Thymus (tissue), 2 donors: Measurements from ENCODE around the gene KCTD13. TPM values are rescaled to one million over a fixed set of nuclear protein-coding genes. Genes with fewer than 3 reads are reported as not detected.

Experiments used
- polyA plus RNA-seq: library from polyadenylated mRNA; stranded (reverse); fragments of 200-250 nt; gene quantifications from one replicate; pipeline ENCODE4 v1.2.3, GENCODE V29; 2013
- total RNA-seq: library from RNA; stranded (reverse); fragments of 120-200 nt; gene quantifications from one replicate; pipeline ENCODE4 v1.2.4, GENCODE V29; 2013
- donor health status: healthy.

Gene KCTD13
- total and polyA plus RNA-seq, 2 donors = 4.4 to 16.9 TPM

Other genes starting within 250 kb of the KCTD13 start
- gene QPRT, start 247.0 kb downstream of the KCTD13 start, total RNA-seq = 16.9 TPM
- gene QPRT, start 247.0 kb downstream of the KCTD13 start, polyA plus RNA-seq = 8.6 TPM
- gene C16orf54, start 180.2 kb downstream of the KCTD13 start, total RNA-seq = 16.7 TPM
- 19.0 TPM for gene C16orf54, start 180.2 kb downstream of the KCTD13 start, polyA plus RNA-seq
- gene ZG16, start 148.0 kb downstream of the KCTD13 start, total RNA-seq = 0.09 TPM
- 0.27 TPM for gene ZG16, start 148.0 kb downstream of the KCTD13 start, polyA plus RNA-seq
- 105 TPM for gene KIF22, start 135.5 kb downstream of the KCTD13 start, total RNA-seq
- 82.5 TPM for gene KIF22, start 135.5 kb downstream of the KCTD13 start, polyA plus RNA-seq
- gene MAZ, start 119.7 kb downstream of the KCTD13 start, total RNA-seq = 192 TPM
- gene MAZ, start 119.7 kb downstream of the KCTD13 start, polyA plus RNA-seq = 178 TPM
- 0.85 TPM for gene PRRT2, start 114.0 kb downstream of the KCTD13 start, total RNA-seq
- 1.0 TPM for gene PRRT2, start 114.0 kb downstream of the KCTD13 start, polyA plus RNA-seq
- 44.4 TPM for gene PAGR1, start 110.1 kb downstream of the KCTD13 start, total RNA-seq
- 36.0 TPM for gene PAGR1, start 110.1 kb downstream of the KCTD13 start, polyA plus RNA-seq
- gene MVP, start 105.8 kb downstream of the KCTD13 start, total RNA-seq = 49.0 TPM
- 165 TPM for gene MVP, start 105.8 kb downstream of the KCTD13 start, polyA plus RNA-seq
- gene CDIPT, start 63.0 kb downstream of the KCTD13 start, total RNA-seq = 44.1 TPM
- gene CDIPT, start 63.0 kb downstream of the KCTD13 start, polyA plus RNA-seq = 73.3 TPM
- gene SEZ6L2, start 26.7 kb downstream of the KCTD13 start, total RNA-seq = 0.66 TPM
- 0.98 TPM for gene SEZ6L2, start 26.7 kb downstream of the KCTD13 start, polyA plus RNA-seq
- 0.09 TPM for gene ASPHD1, start 25.7 kb downstream of the KCTD13 start, total RNA-seq
- 0.46 TPM for gene ASPHD1, start 25.7 kb downstream of the KCTD13 start, polyA plus RNA-seq
- gene TMEM219, start 35.9 kb upstream of the KCTD13 start, total RNA-seq = 61.4 TPM
- 155 TPM for gene TMEM219, start 35.9 kb upstream of the KCTD13 start, polyA plus RNA-seq
- 18.5 TPM for gene TAOK2, start 47.6 kb upstream of the KCTD13 start, total RNA-seq
- 28.7 TPM for gene TAOK2, start 47.6 kb upstream of the KCTD13 start, polyA plus RNA-seq
- gene HIRIP3, start 69.4 kb upstream of the KCTD13 start, total RNA-seq = 19.9 TPM
- gene HIRIP3, start 69.4 kb upstream of the KCTD13 start, polyA plus RNA-seq = 14.8 TPM
- 48.1 TPM for gene INO80E, start 70.0 kb upstream of the KCTD13 start, total RNA-seq
- 84.5 TPM for gene INO80E, start 70.0 kb upstream of the KCTD13 start, polyA plus RNA-seq
- 0.24 TPM for gene DOC2A, start 84.8 kb upstream of the KCTD13 start, total RNA-seq
- 1.3 TPM for gene DOC2A, start 84.8 kb upstream of the KCTD13 start, polyA plus RNA-seq
- gene C16orf92, start 97.0 kb upstream of the KCTD13 start, total RNA-seq = not detected
- gene C16orf92, start 97.0 kb upstream of the KCTD13 start, polyA plus RNA-seq = not detected
- gene TLCD3B, start 105.0 kb upstream of the KCTD13 start, total RNA-seq = 0.24 TPM
- 0.68 TPM for gene TLCD3B, start 105.0 kb upstream of the KCTD13 start, polyA plus RNA-seq
- gene ALDOA, start 139.5 kb upstream of the KCTD13 start, total RNA-seq = 523 TPM
- gene ALDOA, start 139.5 kb upstream of the KCTD13 start, polyA plus RNA-seq = 451 TPM
- gene PPP4C, start 149.8 kb upstream of the KCTD13 start, total RNA-seq = 87.3 TPM
- 106 TPM for gene PPP4C, start 149.8 kb upstream of the KCTD13 start, polyA plus RNA-seq
- gene TBX6, start 165.7 kb upstream of the KCTD13 start, total RNA-seq = 0.52 TPM
- gene TBX6, start 165.7 kb upstream of the KCTD13 start, polyA plus RNA-seq = 2.6 TPM
- 32.6 TPM for gene YPEL3, start 170.0 kb upstream of the KCTD13 start, total RNA-seq
- gene YPEL3, start 170.0 kb upstream of the KCTD13 start, polyA plus RNA-seq = 231 TPM
- gene GDPD3, start 187.3 kb upstream of the KCTD13 start, total RNA-seq = 1.3 TPM
- gene GDPD3, start 187.3 kb upstream of the KCTD13 start, polyA plus RNA-seq = 24.2 TPM
- 14.9 TPM for gene MAPK3, start 197.0 kb upstream of the KCTD13 start, total RNA-seq
- 43.9 TPM for gene MAPK3, start 197.0 kb upstream of the KCTD13 start, polyA plus RNA-seq